Sigmoid colon (tissue), 7 donors: Measurements from ENCODE around the gene ANO9. TPM values are rescaled to one million over a fixed set of nuclear protein-coding genes. Genes with fewer than 3 reads are reported as not detected.
"Not testable (repeated sequence)": the region's sequence is repeated elsewhere in the genome, so short reads cannot be mapped to it uniquely, and the experiment has no call there.

ENCODE experiments used
- DNase-seq: peaks from one replicate; pipeline ENCODE4 v3.0.0-alpha.2; 2019
- H3K27ac ChIP-seq, 4 donors: fragments of 200-600 bp; sonication (generic); one replicate each; pipeline ENCODE4 v1.5.1; 2016 to 2019; ENCODE audit warnings: mild to moderate bottlenecking in 1 of 4
- H3K27me3 ChIP-seq, 3 donors: fragments of 200-600 bp; sonication (generic); one replicate each; pipeline ENCODE4 v1.5.1; 2019; ENCODE audit warnings: mild to moderate bottlenecking in 1 of 3
- H3K36me3 ChIP-seq, 4 donors: fragments of 200-600 bp; sonication (generic); one replicate each; pipeline ENCODE4 v1.5.1; 2016 to 2019
- H3K4me1 ChIP-seq, 4 donors: fragments of 200-600 bp; sonication (generic); one replicate each; pipeline ENCODE4 v1.5.1; 2017 to 2019
- H3K4me3 ChIP-seq, 4 donors: fragments of 200-600 bp; sonication (generic); one replicate each; pipeline ENCODE4 v1.5.1; 2017 to 2019; ENCODE audit warnings: mild to moderate bottlenecking in 2 of 4, moderate library complexity in 1 of 4
- H3K9me3 ChIP-seq, 4 donors: fragments of 200-600 bp in 3 of 4; sonication (generic) in 3 of 4; one replicate each; pipeline versions ENCODE4 v1.5.1 to v1.6.1; 2013 to 2019
- EP300 ChIP-seq, 4 donors: sonication (generic); formaldehyde crosslinking; IDR thresholded peaks; one replicate each; pipeline ENCODE4 v1.6.1; 2017; ENCODE audit warnings: antibody characterized with exemption in 4 of 4
- POLR2A ChIP-seq, 2 donors: fragments of 450-650 bp; IDR thresholded peaks; one replicate each; pipeline ENCODE4 v1.6.1; 2016; ENCODE audit warnings: antibody characterized with exemption in 2 of 2, mild to moderate bottlenecking in 2 of 2, moderate library complexity in 2 of 2
- POLR2AphosphoS5 ChIP-seq, 4 donors: sonication (generic); formaldehyde crosslinking; IDR thresholded peaks; one replicate each; pipeline ENCODE4 v1.6.1; 2017; ENCODE audit warnings: antibody characterized with exemption in 4 of 4
- WGBS, 2 donors: extraction: QIAGEN DNeasy Blood & Tissue Kit; methylation state at CpG; one replicate each; pipeline ENCODE4 v1.1.7; 2013; 5-methylcytosine and 5-hydroxymethylcytosine counted together
- intact Hi-C: fragments of 100-400 bp; cut with DNase I; formaldehyde crosslinking; loops from one replicate; pipeline ENCODE4 v1.15.1; 2023
- polyA plus RNA-seq, 3 donors: library from polyadenylated mRNA; stranded (reverse); fragments of 200-250 nt; gene quantifications; one replicate each; pipeline ENCODE4 v1.2.3, GENCODE V29; 2013
- total RNA-seq, 4 donors: library from RNA; depleted of rRNA; stranded (reverse); fragments of >200 nt; gene quantifications; one replicate each; pipeline ENCODE4 v1.1.0, GENCODE V29; 2016
- TF ChIP-seq, protein P1 (sequence below), 4 experiments: fragments of 450-650 bp in 3 of 4; fragments of 200-600 bp in 1 of 4; IDR thresholded peaks; one replicate each; pipeline ENCODE4 v1.5.1; 2016 to 2019; ENCODE audit warnings: antibody characterized with exemption in 4 of 4, mild to moderate bottlenecking in 3 of 4, moderate library complexity in 2 of 4
- donor health status: healthy with polysubstance abuse.
- donor health status: Bipolar disorder and iron deficiency.
- donor health status: healthy.

ANO9 gene
- total and polyA plus RNA-seq, 7 donors: 0.14 to 123 (median 2.5) TPM

DNA sequence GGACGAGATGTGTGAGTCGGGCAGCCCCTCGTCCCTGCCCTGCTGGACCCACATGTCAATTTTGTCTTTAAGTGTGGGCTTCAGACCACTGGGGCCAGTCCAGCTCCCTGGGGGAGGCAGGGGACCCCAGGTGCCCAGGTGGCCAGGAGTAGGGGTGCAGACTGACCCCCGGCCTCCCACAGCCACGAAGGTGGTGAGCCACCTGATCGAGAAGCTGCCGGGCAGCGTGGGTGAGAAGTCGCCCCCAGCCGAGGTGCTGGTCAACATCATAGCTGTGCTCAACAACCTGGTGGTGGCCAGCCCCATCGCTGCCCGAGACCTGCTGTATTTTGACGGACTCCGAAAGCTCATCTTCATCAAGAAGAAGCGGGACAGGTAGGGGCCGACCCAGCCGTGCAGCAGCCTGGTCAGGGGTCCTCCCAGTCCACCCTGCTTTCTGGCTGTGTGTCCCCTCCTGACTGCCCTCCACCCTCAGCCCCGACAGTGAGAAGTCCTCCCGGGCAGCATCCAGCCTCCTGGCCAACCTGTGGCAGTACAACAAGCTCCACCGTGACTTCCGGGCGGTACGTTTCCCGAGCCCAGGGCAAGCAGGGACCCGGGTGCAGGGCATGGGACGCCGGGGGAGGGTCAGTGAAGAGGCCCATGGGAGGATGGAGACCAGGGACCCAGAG is 37.9 kb downstream of the ANO9 start:
- DNase-seq: no peak
- peaks cover 0 to 27% (median 19%) of the 10 kb centered on the region in 4 donors for H3K4me1 ChIP-seq
- no peak overlapping the region for H3K27ac ChIP-seq
- intact Hi-C loops: no loop called here
- peaks cover 0 to 15% (median 15%) of the 10 kb centered on the region in 3 donors for H3K27me3 ChIP-seq
- 90 to 94% methylated on average over 27 of the region's 27 CpGs for WGBS, 2 donors
- no peaks in the 10 kb centered on the region for H3K36me3 ChIP-seq
- no peak overlapping the region for H3K4me3 ChIP-seq
- H3K9me3 ChIP-seq: no peaks in the 10 kb centered on the region
- TF ChIP-seq, protein P1, sequence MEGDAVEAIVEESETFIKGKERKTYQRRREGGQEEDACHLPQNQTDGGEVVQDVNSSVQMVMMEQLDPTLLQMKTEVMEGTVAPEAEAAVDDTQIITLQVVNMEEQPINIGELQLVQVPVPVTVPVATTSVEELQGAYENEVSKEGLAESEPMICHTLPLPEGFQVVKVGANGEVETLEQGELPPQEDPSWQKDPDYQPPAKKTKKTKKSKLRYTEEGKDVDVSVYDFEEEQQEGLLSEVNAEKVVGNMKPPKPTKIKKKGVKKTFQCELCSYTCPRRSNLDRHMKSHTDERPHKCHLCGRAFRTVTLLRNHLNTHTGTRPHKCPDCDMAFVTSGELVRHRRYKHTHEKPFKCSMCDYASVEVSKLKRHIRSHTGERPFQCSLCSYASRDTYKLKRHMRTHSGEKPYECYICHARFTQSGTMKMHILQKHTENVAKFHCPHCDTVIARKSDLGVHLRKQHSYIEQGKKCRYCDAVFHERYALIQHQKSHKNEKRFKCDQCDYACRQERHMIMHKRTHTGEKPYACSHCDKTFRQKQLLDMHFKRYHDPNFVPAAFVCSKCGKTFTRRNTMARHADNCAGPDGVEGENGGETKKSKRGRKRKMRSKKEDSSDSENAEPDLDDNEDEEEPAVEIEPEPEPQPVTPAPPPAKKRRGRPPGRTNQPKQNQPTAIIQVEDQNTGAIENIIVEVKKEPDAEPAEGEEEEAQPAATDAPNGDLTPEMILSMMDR (IDR thresholded peaks at IDR 0.05): no peak
- TF ChIP-seq POLR2AphosphoS5 (IDR thresholded peaks at IDR 0.05): no peak
- TF ChIP-seq EP300 (IDR thresholded peaks at IDR 0.05): no peak
- no peak for TF ChIP-seq POLR2A (IDR thresholded peaks at IDR 0.05)

DNA sequence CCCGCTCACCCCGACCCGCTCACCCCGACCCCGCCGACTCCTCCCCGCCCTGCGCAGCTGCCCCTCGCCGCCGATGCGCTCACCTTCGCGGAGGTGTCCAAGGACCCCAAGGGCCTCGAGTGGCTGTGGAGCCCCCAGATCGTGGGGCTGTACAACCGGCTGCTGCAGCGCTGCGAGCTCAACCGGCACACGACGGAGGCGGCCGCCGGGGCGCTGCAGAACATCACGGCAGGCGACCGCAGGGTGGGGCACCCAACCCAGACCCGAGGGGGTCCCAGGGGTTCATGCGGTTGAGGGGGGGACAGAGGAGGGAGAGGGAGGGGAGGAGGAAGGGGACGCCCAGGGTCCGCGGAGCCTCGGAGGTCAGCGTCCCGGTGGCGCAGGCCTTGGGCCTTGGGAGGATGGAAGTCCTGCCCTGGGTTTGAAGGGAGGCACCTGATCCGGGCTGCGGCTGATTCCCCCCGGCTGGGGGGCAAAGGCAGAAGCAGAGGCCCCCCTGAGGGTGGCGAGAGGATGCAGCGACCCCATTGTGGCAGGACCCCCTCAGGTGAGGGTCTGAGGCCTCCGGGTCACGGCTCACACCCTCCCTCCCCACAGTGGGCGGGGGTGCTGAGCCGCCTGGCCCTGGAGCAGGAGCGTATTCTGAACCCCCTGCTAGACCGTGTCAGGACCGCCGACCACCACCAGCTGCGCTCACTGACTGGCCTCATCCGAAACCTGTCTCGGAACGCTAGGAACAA is 38.6 kb downstream of the ANO9 start:
- intact Hi-C loops: no loop called here
- Histone ChIP-seq H3K9me3 (no peaks in the 10 kb centered on the region), H3K36me3 (no peaks in the 10 kb centered on the region), H3K27me3 (peaks cover 0 to 15% (median 15%) of the 10 kb centered on the region in 3 donors), H3K4me3 (no peak overlapping the region), H3K4me1 (peaks cover 0 to 27% (median 19%) of the 10 kb centered on the region in 4 donors), H3K27ac (no peak overlapping the region)
- TF ChIP-seq, protein P1 (IDR thresholded peaks at IDR 0.05): no peak
- TF ChIP-seq EP300 (IDR thresholded peaks at IDR 0.05) (no peak), POLR2A (IDR thresholded peaks at IDR 0.05) (no peak), POLR2AphosphoS5 (IDR thresholded peaks at IDR 0.05) (no peak)
- DNase-seq: no peak
- 73 to 92% methylated on average over 55 of the region's 55 CpGs for WGBS, 2 donors

DNA sequence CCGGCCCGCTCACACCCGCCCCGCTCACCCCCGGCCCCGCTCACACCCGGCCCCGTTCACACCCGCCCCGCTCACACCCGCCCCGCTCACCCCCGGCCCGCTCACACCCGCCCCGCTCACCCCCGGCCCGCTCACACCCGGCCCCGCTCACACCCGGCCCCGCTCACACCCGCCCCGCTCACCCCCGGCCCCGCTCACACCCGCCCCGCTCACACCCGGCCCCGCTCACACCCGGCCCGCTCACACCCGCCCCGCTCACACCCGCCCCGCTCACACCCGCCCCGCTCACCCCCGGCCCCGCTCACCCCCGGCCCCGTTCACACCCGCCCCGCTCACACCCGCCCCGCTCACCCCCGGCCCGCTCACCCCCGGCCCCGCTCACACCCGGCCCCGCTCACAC is 40.6 kb downstream of the ANO9 start:
- H3K27ac ChIP-seq, H3K9me3 ChIP-seq, DNase-seq, intact Hi-C loops, H3K4me3 ChIP-seq, H3K36me3 ChIP-seq: not testable (repeated sequence)
- 92% methylated on average over 52 of the region's 52 CpGs; no CpG with 5 or more reads in 1 of the 2 donors for WGBS, 2 donors
- Histone ChIP-seq H3K27me3 (peaks cover 0 to 20% (median 20%) of the 10 kb centered on the region in 3 donors), H3K4me1 (peaks cover 0 to 28% (median 23%) of the 10 kb centered on the region in 4 donors)

DNA sequence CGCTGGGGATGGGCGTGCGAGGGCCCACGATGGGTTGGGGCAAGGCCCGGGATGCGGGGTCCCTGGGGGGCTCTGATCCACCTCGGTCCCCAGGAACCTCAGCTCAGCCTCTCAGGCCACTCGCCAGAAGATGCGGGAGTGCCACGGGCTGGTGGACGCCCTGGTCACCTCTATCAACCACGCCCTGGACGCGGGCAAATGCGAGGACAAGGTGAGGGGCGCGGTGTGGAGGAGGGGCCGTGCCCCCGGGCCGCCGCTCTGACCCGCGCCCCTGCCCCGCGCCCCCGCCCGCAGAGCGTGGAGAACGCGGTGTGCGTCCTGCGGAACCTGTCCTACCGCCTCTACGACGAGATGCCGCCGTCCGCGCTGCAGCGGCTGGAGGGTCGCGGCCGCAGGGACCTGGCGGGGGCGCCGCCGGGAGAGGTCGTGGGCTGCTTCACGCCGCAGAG is 41.5 kb downstream of the ANO9 start:
- no peak for DNase-seq
- Histone ChIP-seq H3K36me3 (no peaks in the 10 kb centered on the region), H3K27me3 (peaks cover 0 to 23% (median 21%) of the 10 kb centered on the region in 3 donors), H3K9me3 (no peaks in the 10 kb centered on the region), H3K27ac (no peak overlapping the region), H3K4me3 (no peak overlapping the region), H3K4me1 (peaks cover 0 to 20% (median 14%) of the 10 kb centered on the region in 4 donors)
- TF ChIP-seq, protein P1 (IDR thresholded peaks at IDR 0.05): no peak
- TF ChIP-seq POLR2AphosphoS5 (IDR thresholded peaks at IDR 0.05) (no peak), POLR2A (IDR thresholded peaks at IDR 0.05) (no peak), EP300 (IDR thresholded peaks at IDR 0.05) (no peak)
- intact Hi-C loops: no loop called here
- 40 to 94% methylated on average over 50 of the region's 50 CpGs for WGBS, 2 donors

DNA sequence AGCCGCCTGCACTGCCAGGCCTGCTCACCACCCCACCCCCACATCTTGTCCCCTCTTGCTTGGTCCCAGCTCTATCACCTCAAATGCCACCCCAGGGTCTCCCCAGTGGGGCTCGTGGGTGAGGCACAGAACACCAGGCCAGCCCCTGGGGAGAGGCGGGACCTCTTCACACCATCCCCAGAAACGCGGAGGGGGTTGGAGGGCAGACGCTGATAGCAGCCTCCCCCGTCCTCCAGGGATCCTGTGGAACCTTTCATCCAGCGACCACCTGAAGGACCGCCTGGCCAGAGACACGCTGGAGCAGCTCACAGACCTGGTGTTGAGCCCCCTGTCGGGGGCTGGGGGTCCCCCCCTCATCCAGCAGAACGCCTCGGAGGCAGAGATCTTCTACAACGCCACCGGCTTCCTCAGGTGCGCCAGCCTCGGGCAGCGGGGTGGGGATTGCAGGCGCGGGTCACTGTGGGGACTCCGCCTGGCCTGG is 42.0 kb downstream of the ANO9 start:
- TF ChIP-seq EP300 (IDR thresholded peaks at IDR 0.05) (no peak), POLR2AphosphoS5 (IDR thresholded peaks at IDR 0.05) (no peak), POLR2A (IDR thresholded peaks at IDR 0.05) (no peak)
- TF ChIP-seq, protein P1 (IDR thresholded peaks at IDR 0.05): no peak
- peaks cover 0 to 23% (median 23%) of the 10 kb centered on the region in 3 donors for H3K27me3 ChIP-seq
- H3K4me3 ChIP-seq: no peak overlapping the region
- H3K4me1 ChIP-seq: peaks cover 0 to 20% (median 12%) of the 10 kb centered on the region in 4 donors
- H3K36me3 ChIP-seq: no peaks in the 10 kb centered on the region
- 52 to 94% methylated on average over 21 of the region's 21 CpGs for WGBS, 2 donors
- H3K27ac ChIP-seq: no peak overlapping the region
- DNase-seq: no peak
- no peaks in the 10 kb centered on the region for H3K9me3 ChIP-seq
- intact Hi-C loops: no loop called here
